KOPT-K1 (cell line): ENCODE measurements around the gene AGAP1.

Experiments
- H3K27ac ChIP-seq: fragments of 200-600 bp; sonication (generic); 2 replicates; pipeline ENCODE4 v1.5.1; 2016; ENCODE audit warnings: antibody characterized with exemption, mild to moderate bottlenecking, low read depth, low read length; ENCODE audit not compliant: poor library complexity, severe bottlenecking
- H3K36me3 ChIP-seq: fragments of 200-600 bp; sonication (generic); 2 replicates; pipeline ENCODE4 v1.5.1; 2017; ENCODE audit warnings: antibody characterized with exemption, mild to moderate bottlenecking, low read length, moderate library complexity; ENCODE audit not compliant: insufficient read depth
- H3K9me3 ChIP-seq: fragments of 200-600 bp; sonication (generic); 2 replicates; pipeline ENCODE4 v1.5.1; 2017; ENCODE audit warnings: antibody characterized with exemption, low read length, mild to moderate bottlenecking; ENCODE audit not compliant: insufficient read depth, poor library complexity, severe bottlenecking

AGAP1 gene

DNA sequence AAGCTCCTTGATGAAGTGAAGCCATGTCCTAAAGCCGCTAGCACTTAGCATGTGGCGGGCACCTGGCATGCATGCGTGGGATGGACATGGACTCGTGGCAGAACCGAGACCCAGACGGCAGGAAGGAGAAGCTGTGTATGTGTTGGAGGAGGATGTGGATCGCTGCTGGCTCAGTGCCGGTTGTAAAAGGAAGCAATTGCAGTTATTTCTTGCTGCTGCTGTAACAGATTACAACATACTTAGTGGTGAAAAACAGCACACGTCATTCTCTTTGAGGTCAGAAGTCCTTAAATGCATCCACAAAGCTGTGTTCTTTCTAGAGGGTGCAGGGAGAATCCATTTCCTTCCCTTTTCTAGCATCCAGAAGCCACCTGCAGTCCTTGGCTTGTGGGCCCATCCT is 74.6 kb downstream of the AGAP1 start:
- Histone ChIP-seq H3K27ac (no peak overlapping the region), H3K36me3 (no peaks in the 10 kb centered on the region), H3K9me3 (peaks cover 10% of the 10 kb centered on the region)

DNA sequence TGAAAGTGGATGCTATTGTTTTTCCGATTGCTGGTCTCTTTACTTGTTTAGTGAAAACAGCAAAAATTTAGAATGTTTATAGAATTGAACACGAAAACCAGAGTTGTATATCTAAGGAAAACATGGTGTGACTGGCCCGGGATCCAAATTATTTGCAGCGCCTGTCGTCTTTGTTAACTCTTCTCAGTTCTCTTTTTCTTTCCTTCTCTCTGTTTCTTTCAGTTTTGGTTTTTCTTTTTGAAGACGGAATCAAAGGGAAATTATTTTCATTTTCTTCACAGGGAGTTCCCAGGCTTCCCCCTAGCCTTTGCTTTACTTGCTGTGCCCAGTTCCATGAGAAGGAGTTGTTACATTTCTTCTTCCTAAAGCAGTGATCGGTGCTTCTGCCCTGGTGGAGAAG is 76.0 kb downstream of the AGAP1 start:
- no peaks in the 10 kb centered on the region for H3K36me3 ChIP-seq
- H3K9me3 ChIP-seq, result peaks cover 10% of the 10 kb centered on the region
- H3K27ac ChIP-seq, result no peak overlapping the region

DNA sequence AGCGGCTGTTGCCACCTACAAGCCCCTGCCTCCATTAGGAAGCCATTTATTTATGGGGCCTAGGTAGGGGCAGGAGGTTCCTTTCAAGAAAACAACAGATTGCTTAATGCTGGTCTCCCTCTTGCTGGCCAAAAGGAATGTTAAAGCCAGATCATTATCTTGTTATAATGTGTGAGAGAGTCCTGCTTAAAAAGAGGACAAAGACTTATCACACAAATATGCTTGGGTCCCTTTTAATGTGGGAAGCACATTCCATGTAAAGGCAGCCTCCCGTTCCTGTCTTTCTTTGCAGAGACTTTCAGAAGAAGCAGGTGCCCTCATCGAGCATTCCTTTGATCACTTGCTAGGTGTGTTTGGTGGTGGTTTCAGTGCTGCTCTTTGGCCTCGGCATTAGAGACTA is 76.4 kb downstream of the AGAP1 start:
- Histone ChIP-seq H3K9me3 (peaks cover 10% of the 10 kb centered on the region), H3K36me3 (no peaks in the 10 kb centered on the region), H3K27ac (no peak overlapping the region)

DNA sequence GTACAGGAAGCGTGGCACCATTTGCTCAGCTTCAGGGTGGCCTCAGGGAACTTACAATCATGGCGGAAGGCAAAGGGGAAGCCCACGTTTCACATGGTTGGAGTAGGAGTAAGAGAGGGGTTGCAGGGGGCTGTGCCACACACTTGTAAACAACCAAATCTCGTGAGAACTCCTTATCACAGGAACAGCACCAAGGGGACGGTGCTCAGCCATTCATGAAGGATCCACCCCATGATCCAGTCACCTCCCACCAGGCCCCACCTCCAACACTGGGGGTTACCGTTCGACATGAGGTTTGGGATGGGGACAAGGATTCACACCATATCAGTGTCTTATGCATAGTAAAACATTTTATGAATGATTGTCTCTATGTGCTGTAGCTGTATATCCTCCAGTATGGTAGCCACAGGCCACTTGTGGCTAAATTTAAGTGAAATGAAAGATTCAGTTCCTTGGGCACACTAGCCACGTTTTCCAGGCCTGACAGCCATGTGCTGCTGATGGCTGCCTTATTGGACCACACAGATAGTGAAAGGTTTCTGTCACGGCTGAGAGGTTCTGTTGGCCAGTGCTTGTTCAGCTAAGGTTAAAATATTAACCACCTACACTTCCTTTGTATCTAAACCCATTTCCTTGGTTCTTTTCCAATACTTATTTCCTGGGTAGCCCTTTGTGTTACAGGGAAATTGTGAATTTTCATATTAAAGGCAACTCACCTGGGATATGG is 77.3 kb downstream of the AGAP1 start:
- Histone ChIP-seq H3K27ac (no peak overlapping the region), H3K36me3 (no peaks in the 10 kb centered on the region), H3K9me3 (peaks cover 10% of the 10 kb centered on the region)

DNA sequence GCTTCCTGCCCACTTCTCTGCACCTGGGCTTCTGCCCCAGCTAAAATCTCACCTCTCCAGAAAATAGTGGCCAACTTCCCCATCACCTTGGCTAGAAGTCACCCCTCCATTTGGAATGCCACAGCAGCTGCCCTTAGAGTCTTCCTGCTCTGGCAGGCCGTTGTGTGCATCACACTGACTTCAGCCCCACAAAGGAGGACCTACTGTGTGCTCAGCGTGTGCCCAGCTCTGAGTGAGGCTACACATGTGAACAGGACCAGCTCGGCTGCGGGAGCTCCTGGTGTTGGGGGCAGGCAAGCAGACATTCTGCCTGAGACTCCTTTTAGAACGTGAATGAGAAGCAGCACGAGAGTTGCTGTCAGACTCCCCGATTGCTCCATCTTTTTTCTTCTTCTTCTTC is 78.7 kb downstream of the AGAP1 start:
- H3K36me3 ChIP-seq, result no peaks in the 10 kb centered on the region
- peaks cover 10% of the 10 kb centered on the region for H3K9me3 ChIP-seq
- H3K27ac ChIP-seq, result no peak overlapping the region

DNA sequence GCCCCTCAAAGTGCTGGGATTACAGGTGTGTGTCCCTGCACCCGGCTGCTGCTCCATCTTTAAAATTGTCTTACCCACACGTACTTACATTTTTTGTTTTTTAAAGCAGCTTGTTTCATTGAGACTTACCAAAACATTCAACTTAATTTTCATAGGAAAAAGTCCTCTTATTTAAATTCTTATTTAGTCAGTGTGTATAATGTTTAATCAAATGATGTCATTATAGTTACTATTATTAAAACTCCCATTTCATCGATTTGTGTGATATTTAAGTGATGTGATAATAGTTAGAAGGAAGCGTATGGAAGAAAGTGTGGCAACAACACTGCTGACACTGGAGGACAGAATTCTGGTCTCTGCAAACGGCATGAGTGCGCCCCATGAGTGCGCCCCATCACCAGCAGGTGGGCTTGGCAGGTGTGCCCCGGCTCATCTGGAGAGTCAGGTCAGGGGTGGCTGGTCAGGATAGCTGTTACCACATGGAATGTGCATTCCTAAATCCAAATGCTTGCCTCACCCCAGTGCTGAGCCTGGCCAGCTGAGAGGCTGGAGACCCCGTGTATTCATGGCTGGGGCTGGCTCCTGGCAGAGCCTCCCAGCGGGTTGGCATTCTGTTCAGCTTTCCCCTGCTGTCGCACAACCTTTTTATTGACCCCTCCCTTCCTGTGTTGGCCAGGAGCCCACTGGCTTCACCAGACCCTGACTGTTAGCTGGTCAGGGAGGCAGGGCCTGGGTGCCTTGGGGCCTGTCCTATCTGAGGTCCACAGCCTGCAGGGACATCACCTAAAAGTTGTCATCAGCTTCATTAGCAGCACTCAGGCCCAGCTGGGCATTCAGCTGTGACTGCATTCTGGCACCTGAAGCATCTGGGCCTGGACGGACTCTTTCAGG is 79.7 kb downstream of the AGAP1 start:
- Histone ChIP-seq H3K9me3 (peaks cover 3% of the 10 kb centered on the region), H3K27ac (no peak overlapping the region), H3K36me3 (no peaks in the 10 kb centered on the region)

DNA sequence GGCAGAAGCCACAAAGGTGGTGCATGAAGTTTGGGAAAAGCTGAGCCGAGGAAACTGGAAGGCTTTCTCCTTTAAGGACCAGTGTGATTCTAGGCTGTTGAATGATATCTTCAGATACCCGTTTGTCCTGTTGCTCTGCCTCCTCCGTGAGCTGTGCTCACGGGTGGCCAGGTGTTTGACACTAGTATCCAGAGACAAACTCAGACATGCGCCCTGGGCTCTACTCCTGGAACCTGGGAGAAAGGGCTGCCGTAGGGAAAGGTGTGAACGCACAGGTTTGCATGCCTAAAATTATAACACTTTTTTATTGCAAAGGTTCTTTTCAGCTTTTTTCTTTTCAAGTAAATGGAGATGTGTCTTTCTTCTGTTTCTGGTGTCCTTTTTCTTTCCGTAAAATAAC is 81.6 kb downstream of the AGAP1 start:
- Histone ChIP-seq H3K27ac (no peak overlapping the region), H3K9me3 (no peaks in the 10 kb centered on the region), H3K36me3 (no peaks in the 10 kb centered on the region)

DNA sequence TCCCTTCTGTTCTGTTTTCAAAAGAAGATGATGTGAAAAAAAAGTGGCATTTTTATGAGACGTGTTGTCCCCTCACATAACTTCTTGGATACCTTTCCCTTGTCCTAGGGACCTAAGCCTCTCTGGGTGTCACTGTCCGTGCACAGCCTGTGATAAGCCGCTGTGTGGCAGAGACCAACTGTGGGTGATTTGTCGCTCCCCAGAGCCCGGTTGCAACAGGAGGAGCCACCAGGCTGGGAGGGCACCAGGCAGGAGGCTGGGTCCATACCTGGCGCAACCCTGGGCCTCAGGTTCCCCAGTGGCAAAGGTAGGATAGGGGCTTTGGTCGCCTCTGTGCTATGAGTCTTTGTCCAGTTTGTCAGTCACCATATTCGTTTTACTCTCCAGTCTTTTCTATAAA is 82.1 kb downstream of the AGAP1 start:
- Histone ChIP-seq H3K27ac (no peak overlapping the region), H3K36me3 (no peaks in the 10 kb centered on the region), H3K9me3 (no peaks in the 10 kb centered on the region)

DNA sequence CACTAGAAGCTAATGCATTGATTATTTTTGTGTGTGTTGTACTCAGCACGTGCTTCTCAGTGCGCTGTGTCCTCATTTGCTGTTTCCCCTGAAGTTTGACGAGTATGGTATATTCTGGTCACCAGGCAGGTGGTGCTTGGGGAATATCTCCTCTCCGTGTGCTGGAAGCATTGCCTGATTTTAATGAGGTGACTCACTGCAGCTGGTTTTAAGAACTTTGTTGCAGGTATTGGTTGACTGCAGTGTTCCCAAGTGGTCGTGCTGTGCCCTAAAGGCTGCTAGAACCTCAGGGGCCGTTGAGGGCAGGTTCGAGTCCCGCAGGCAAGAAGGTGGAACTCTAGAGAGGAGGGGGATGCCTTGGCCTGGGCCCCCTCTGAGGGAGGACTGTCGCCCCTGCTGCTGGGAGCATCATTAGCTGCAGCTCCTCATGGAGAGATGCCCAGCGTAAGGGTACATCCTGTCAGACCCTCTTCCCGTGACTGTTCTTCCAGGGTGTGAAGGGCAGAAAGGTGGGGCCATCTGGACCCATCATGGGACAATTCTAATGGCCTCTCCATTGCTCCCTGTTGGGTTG is 82.6 kb downstream of the AGAP1 start:
- Histone ChIP-seq H3K36me3 (no peaks in the 10 kb centered on the region), H3K27ac (no peak overlapping the region), H3K9me3 (no peaks in the 10 kb centered on the region)

DNA sequence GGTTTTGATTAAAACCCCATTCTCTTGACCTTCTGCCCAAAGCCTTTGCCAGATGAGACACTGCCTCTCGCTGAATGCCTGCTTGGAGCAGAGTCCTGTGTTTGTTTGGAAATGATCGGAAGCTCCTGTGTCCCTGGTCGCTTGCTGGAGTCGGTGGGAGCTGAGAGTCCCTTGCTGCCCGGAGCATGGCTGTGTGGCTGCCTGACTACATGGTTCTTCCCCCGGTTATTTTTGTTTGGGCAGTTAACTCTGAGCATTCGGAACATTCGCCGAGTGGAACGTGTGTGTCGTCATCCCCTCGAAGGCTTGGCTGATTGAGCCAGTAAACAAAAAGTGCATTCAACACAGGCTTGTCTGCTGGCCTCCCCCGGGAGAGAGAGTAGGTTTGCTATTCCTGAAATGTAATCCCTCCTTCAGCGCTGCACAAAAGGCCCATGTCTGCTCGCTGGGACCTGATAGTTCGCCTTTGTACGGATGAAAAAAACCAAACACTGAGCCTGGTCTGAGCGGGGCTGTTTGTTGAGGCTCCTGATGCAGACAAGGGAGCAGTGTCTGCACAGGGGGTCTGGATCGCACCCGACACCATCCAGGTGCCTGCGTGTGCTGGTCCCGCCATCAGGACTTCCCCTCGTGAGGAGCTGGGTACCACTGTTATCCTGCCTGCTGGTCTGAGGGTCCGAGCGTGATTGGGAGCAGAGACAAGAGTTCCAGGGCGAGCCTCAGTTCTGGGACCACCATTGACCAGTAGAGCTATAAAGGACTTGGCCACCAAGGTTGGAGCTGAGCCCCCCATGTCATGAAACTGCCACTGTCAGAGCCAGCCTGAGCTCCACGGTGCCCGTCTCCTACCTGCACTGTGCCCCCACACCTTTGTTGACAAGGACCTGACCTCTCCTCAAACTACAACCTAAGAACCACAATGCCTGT is 83.8 kb downstream of the AGAP1 start:
- H3K9me3 ChIP-seq, result no peaks in the 10 kb centered on the region
- no peak overlapping the region for H3K27ac ChIP-seq
- H3K36me3 ChIP-seq, result no peaks in the 10 kb centered on the region

DNA sequence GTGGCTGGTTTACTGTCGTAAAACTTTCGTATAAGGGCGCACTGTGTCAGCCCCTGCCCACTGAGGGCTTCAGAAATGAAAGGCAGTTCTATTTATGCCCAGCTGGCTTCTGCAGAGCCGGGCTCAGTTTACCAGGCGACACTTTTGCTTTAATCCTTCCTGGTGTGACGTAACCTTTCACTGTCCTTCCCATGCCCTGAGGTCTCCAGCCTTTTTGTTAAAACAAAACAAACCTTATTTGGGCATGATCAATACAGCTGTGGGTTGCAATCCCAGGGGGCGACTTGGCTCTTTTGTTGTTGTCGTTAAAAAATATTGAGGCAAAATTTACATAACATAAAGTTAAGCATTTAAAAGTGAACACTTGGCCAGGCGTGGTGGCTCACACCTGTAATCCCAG is 85.3 kb downstream of the AGAP1 start:
- no peak overlapping the region for H3K27ac ChIP-seq
- H3K36me3 ChIP-seq, result no peaks in the 10 kb centered on the region
- H3K9me3 ChIP-seq, result no peaks in the 10 kb centered on the region

DNA sequence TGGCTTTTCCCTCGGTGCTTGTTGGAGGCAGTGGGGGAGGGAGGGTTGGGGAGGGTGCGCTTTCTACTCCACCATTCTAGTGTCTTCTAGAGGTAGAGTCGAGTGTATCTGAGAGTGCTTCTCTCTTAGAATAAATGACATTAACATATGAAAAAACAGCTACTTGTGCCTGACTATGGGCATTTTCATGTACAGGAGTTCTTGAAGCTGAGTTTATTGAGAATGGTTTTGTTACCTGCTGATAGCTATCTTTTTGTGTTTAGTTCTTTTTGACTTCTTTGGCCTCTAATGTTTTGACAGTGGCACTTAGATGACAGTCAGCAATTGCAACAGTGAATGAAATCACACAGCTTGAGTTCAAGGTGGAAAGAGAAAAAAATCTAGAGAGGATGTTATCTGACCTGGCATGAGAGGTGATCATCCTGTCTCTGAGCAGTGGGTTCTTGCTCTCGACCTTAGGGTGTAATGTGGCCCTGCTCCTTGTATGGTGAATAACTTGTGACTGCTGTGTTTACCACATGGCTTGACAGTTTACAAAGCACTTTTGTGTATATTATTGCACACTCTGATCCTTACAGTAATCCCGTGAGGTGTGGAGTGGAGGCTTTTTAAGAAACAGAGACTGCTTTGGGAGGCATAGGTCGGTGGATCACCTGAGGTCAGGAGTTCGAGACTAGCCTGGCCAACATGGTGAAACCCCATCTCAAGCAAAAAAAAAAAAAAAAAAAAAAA is 86.7 kb downstream of the AGAP1 start:
- H3K36me3 ChIP-seq, result no peaks in the 10 kb centered on the region
- no peaks in the 10 kb centered on the region for H3K9me3 ChIP-seq
- H3K27ac ChIP-seq, result no peak overlapping the region

DNA sequence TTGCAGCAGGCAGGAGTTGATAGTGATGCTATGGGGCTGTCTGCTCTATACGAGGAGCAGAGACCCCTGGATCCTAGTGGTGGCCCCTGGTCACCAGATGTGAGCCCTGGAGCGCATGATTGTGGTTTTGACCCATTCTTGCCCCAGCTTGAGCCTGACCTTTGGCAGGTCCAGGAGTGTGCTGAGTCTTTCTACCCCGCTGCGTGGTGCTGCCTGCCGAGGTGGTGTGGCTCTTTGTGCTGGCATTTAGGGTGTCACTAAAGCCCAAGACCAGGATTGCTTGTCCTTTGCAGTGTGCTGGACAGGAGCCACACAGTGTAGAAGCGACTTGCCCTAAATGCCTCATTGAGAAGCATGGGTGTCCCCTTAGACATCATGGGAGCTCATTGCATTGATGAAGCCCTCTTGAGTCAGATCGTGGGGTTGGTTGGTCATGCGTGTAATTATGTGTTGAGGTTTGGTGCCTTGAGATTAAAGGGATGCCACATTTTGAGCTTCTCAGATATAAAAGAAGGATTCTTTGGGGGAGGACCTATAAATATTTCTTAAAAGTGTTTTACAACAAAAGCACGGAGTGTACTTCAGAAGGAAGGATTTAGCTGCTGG is 88.3 kb downstream of the AGAP1 start:
- H3K27ac ChIP-seq, result no peak overlapping the region
- no peaks in the 10 kb centered on the region for H3K36me3 ChIP-seq
- H3K9me3 ChIP-seq, result no peaks in the 10 kb centered on the region

DNA sequence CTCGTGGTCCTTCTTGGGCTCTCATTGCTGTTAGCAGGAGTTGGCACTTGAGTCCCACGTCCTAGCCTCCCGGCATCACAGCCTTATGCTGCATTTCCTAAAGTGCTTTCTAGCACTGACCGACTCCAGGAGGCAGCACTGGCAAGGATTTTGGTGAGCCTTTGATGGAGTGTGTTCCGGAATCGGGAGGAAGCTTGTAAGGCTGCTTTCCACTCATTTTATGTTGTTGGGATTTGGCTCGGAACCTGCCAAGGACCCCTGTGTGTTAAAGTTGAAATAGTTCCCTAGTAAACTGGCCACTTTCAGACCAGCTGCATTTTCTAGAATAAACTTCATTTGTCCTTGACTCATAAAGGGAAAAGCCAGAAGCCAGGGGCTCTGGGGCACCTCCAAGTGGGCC is 88.9 kb downstream of the AGAP1 start:
- no peak overlapping the region for H3K27ac ChIP-seq
- H3K9me3 ChIP-seq, result no peaks in the 10 kb centered on the region
- H3K36me3 ChIP-seq, result no peaks in the 10 kb centered on the region
